GM23248 (cell line): ENCODE data around the gene GALNT4.

Experiments
- EZH2 ChIP-seq: fragments of 200-600 bp; sonication (generic); IDR thresholded peaks from 2 replicates; pipeline ENCODE4 v1.6.1; 2018; ENCODE audit warnings: antibody characterized with exemption, mild to moderate bottlenecking; ENCODE audit not compliant: insufficient read depth, poor library complexity, severe bottlenecking
- EZH2phosphoT487 ChIP-seq: fragments of 200-600 bp; sonication (generic); IDR thresholded peaks from 2 replicates; pipeline ENCODE4 v1.6.1; 2018; ENCODE audit warnings: antibody characterized with exemption, moderate library complexity, mild to moderate bottlenecking, low read depth; ENCODE audit not compliant: insufficient read depth

DNA sequence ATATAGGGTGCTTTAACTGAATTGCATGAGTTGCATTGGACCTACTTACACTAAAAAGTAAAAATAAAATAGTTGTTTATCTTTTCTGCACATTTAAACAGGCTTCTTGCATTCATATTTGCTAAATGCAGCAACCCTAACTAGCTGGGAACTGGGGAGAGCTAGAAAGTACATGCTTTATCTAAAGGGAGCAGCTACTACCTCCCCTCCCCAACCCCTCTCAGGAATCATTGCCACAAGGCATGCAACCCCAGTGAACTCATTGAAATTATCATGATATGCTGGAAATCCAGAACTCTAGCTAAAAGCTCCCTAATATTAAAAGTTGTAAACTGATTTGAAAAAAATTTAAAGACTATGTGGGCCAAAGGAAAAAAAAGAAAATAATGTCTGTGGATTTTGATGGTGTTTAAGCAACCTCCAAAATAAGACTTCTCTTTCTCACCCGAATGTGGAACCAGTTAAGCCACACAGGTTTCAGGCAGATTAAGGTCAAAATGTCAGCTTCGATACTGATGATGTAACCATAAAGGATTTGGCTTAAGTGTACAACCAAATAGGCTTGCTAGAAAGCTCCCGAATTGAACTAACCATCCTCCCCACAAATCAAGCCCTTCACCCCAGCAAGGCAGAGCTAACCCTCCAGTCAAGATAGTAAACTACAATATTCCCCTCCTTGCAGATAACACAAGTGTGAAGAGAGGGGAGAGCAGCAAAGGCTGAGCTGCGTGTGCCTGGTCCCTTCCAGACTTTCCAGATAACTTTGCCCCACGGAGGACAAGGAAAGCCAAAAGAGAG, 15.0 kb upstream of the GALNT4 start:
- no peak for TF ChIP-seq EZH2
- no peak for TF ChIP-seq EZH2phosphoT487
